DND-41 (cell line): ENCODE results near the gene RGS6.

Experiments
- EZH2 ChIP-seq: IDR thresholded peaks from 3 replicates; pipeline ENCODE4 v1.6.1; 2012; ENCODE audit warnings: borderline replicate concordance, low read depth, mild to moderate bottlenecking, moderate library complexity, low read length, inconsistent platforms; ENCODE audit not compliant: severe bottlenecking
- TF ChIP-seq, protein P1 (sequence below): IDR thresholded peaks from 2 replicates; pipeline ENCODE4 v1.5.1; 2012; ENCODE audit warnings: borderline replicate concordance, low read length, moderate library complexity, mild to moderate bottlenecking; ENCODE audit not compliant: poor library complexity, severe bottlenecking; ENCODE audit errors: extremely low read depth

DNA sequence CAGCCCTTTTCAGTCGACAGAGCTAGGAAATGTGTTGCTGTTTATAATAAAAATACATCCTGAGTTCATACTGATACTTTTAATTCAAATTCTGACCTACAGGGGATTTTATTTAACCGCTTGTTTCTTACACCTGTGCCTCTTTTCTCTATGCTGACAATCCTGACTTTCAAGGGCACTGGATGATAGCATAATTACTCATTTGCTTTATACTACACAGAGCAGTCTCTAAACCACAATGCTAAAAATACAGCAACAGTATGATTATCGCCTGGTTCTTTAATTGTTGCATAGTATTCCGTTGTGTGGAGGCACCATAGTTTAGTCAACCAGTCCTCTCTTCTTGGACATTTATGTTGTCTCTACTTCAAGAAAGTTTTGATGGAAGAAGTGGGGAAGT is 588.8 kb downstream of the RGS6 start:
- TF ChIP-seq EZH2, result no peak
- TF ChIP-seq, protein P1, sequence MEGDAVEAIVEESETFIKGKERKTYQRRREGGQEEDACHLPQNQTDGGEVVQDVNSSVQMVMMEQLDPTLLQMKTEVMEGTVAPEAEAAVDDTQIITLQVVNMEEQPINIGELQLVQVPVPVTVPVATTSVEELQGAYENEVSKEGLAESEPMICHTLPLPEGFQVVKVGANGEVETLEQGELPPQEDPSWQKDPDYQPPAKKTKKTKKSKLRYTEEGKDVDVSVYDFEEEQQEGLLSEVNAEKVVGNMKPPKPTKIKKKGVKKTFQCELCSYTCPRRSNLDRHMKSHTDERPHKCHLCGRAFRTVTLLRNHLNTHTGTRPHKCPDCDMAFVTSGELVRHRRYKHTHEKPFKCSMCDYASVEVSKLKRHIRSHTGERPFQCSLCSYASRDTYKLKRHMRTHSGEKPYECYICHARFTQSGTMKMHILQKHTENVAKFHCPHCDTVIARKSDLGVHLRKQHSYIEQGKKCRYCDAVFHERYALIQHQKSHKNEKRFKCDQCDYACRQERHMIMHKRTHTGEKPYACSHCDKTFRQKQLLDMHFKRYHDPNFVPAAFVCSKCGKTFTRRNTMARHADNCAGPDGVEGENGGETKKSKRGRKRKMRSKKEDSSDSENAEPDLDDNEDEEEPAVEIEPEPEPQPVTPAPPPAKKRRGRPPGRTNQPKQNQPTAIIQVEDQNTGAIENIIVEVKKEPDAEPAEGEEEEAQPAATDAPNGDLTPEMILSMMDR, result no peak
